GM23338 (cell line): ENCODE measurements around the gene FGD3. TPM values are rescaled to one million over a fixed set of nuclear protein-coding genes. Genes with fewer than 3 reads are reported as not detected.

Source experiments
- ATAC-seq: fragments of 200-7000 bp; cut with Tn5 transposase; 3 replicates; pipeline ENCODE4 v1.9.1; 2020
- DNase-seq: peaks from one replicate; pipeline ENCODE4 v3.0.0-alpha.2; 2015; ENCODE audit warnings: low spot score
- H2AFZ ChIP-seq: fragments of 200-600 bp; sonication (generic); 2 replicates; pipeline ENCODE4 v1.8.0; 2016; ENCODE audit warnings: antibody characterized with exemption, mild to moderate bottlenecking, moderate library complexity
- H3F3A ChIP-seq: fragments of 200-600 bp; sonication (generic); replicated peaks from 2 replicates; pipeline ENCODE4 v1.8.0; 2017; ENCODE audit warnings: antibody characterized with exemption, mixed run types, low read depth
- H3K27ac ChIP-seq: fragments of 200-600 bp; sonication (generic); 2 replicates; pipeline ENCODE4 v1.6.1; 2016; ENCODE audit warnings: low read depth
- H3K27me3 ChIP-seq: fragments of 200-600 bp; sonication (generic); 2 replicates; pipeline ENCODE4 v1.8.0; 2016; ENCODE audit warnings: mild to moderate bottlenecking, mixed run types, moderate library complexity; ENCODE audit not compliant: insufficient read depth
- H3K36me3 ChIP-seq: fragments of 200-600 bp; sonication (generic); 2 replicates; pipeline ENCODE4 v1.8.0; 2016; ENCODE audit warnings: mild to moderate bottlenecking; ENCODE audit not compliant: insufficient read depth
- H3K4me1 ChIP-seq: fragments of 200-600 bp; sonication (generic); 2 replicates; pipeline ENCODE4 v1.8.0; 2016; ENCODE audit warnings: mild to moderate bottlenecking, moderate library complexity; ENCODE audit not compliant: insufficient read depth
- H3K4me2 ChIP-seq: fragments of 200-600 bp; sonication (generic); 2 replicates; pipeline ENCODE4 v1.7.1; 2017; ENCODE audit warnings: mixed run types
- H3K4me3 ChIP-seq: fragments of 200-600 bp; sonication (generic); 2 replicates; pipeline ENCODE4 v1.6.1; 2016; ENCODE audit warnings: mixed run types
- H3K79me2 ChIP-seq: fragments of 200-600 bp; sonication (generic); replicated peaks from 2 replicates; pipeline ENCODE4 v1.8.0; 2017; ENCODE audit warnings: mild to moderate bottlenecking; ENCODE audit not compliant: insufficient read depth
- H3K9me2 ChIP-seq: fragments of 200-600 bp; sonication (generic); 2 replicates; pipeline ENCODE4 v1.8.0; 2017; ENCODE audit not compliant: insufficient read depth
- H4K20me1 ChIP-seq: fragments of 200-600 bp; sonication (generic); replicated peaks from 2 replicates; pipeline ENCODE4 v1.8.0; 2017; ENCODE audit warnings: mild to moderate bottlenecking; ENCODE audit not compliant: insufficient read depth
- H3K27ac Mint-ChIP-seq: 2 replicates; pipeline ENCODE4 v1.8.0; 2020; ENCODE audit warnings: inconsistent platforms, mild to moderate bottlenecking, moderate library complexity, mixed read lengths
- H3K27me3 Mint-ChIP-seq: 3 replicates; pipeline ENCODE4 v1.8.0; 2022; ENCODE audit warnings: low read depth, mild to moderate bottlenecking, moderate library complexity, mixed read lengths, inconsistent platforms; ENCODE audit not compliant: insufficient read depth, poor library complexity
- H3K36me3 Mint-ChIP-seq: 3 replicates; pipeline ENCODE4 v1.8.0; 2021; ENCODE audit warnings: low read depth, mild to moderate bottlenecking, inconsistent platforms, moderate library complexity, mixed read lengths
- H3K4me1 Mint-ChIP-seq: 3 replicates; pipeline ENCODE4 v1.8.0; 2020; ENCODE audit warnings: mild to moderate bottlenecking, inconsistent platforms, mixed read lengths
- H3K4me3 Mint-ChIP-seq: 3 replicates; pipeline ENCODE4 v1.8.0; 2021; ENCODE audit warnings: moderate library complexity, mild to moderate bottlenecking, inconsistent platforms, mixed read lengths
- H3K9me3 Mint-ChIP-seq: 3 replicates; pipeline ENCODE4 v1.8.0; 2020; ENCODE audit warnings: moderate library complexity, mild to moderate bottlenecking, inconsistent platforms, mixed read lengths
- CREB1 ChIP-seq: fragments of 250-450 bp; sonication (Bioruptor Pico); IDR thresholded peaks from 2 replicates; pipeline ENCODE4 v1.5.0; 2020; ENCODE audit warnings: low read depth, mild to moderate bottlenecking, moderate library complexity
- ETS1 ChIP-seq: IDR thresholded peaks from 2 replicates; pipeline ENCODE4 v1.6.1; 2016; ENCODE audit warnings: antibody characterized with exemption
- EZH2 ChIP-seq: fragments of 200-600 bp; sonication (generic); IDR thresholded peaks from one replicate; pipeline ENCODE4 v1.8.0; 2017; ENCODE audit warnings: antibody characterized with exemption, mild to moderate bottlenecking, low read depth; ENCODE audit not compliant: unreplicated experiment
- EZH2phosphoT487 ChIP-seq: fragments of 200-600 bp; sonication (generic); IDR thresholded peaks from one replicate; pipeline ENCODE4 v1.8.1; 2018; ENCODE audit warnings: antibody characterized with exemption; ENCODE audit not compliant: unreplicated experiment
- JUNB ChIP-seq: IDR thresholded peaks from one replicate; pipeline ENCODE4 v1.6.1; 2016; ENCODE audit warnings: antibody characterized with exemption; ENCODE audit not compliant: unreplicated experiment
- NANOG ChIP-seq: IDR thresholded peaks from 2 replicates; pipeline ENCODE4 v1.6.1; 2016; ENCODE audit warnings: antibody characterized with exemption, borderline replicate concordance
- POLR2AphosphoS5 ChIP-seq: IDR thresholded peaks from 2 replicates; pipeline ENCODE4 v1.6.1; 2016; ENCODE audit warnings: antibody characterized with exemption, low read depth
- STAT1 ChIP-seq: IDR thresholded peaks from one replicate; pipeline ENCODE4 v1.6.1; 2016; ENCODE audit warnings: antibody characterized with exemption; ENCODE audit not compliant: unreplicated experiment
- ZNF114 ChIP-seq: fragments of 250-450 bp; sonication (Bioruptor Pico); IDR thresholded peaks from 2 replicates; pipeline ENCODE4 v1.5.0; 2020; ENCODE audit warnings: mild to moderate bottlenecking, moderate library complexity
- ZNF331 ChIP-seq: fragments of 250-450 bp; sonication (Bioruptor Pico); IDR thresholded peaks from 2 replicates; pipeline ENCODE4 v1.5.0; 2020; ENCODE audit warnings: low read depth, mild to moderate bottlenecking, moderate library complexity
- ZNF462 ChIP-seq: fragments of 250-450 bp; sonication (Bioruptor Pico); IDR thresholded peaks from 2 replicates; pipeline ENCODE4 v1.5.0; 2020; ENCODE audit warnings: mild to moderate bottlenecking, moderate library complexity
- polyA plus RNA-seq: library from polyadenylated mRNA; unstranded; fragments of >200 nt; fragmentation: Nextera tagmentation; extraction: Ambion mirVana; gene quantifications from 2 replicates; pipeline ENCODE4 v1.2.1, GENCODE V29; 2016
- total RNA-seq: library from RNA; depleted of rRNA; stranded (reverse); fragments of >200 nt; shearing (Covaris generic); gene quantifications from 2 replicates; pipeline ENCODE4 v1.2.3, GENCODE V29; 2014
- TF ChIP-seq, protein P1 (sequence below), 2 experiments: fragments of 200-600 bp in 1 of 2; sonication (generic) in 1 of 2; conservative IDR thresholded peaks; 2 replicates each; pipeline versions ENCODE4 v1.5.1 to v1.6.1; 2016 to 2017; ENCODE audit warnings: antibody characterized with exemption in 2 of 2, low read depth in 2 of 2, mild to moderate bottlenecking in 2 of 2, moderate library complexity in 1 of 2
- TF ChIP-seq, protein P2 (sequence below): IDR thresholded peaks from one replicate; pipeline ENCODE4 v1.6.1; 2018; ENCODE audit warnings: antibody characterized with exemption; ENCODE audit not compliant: unreplicated experiment

FGD3 gene
- total and polyA plus RNA-seq, 2 experiments from 2014 or later = 0.95 to 1.7 TPM

DNA sequence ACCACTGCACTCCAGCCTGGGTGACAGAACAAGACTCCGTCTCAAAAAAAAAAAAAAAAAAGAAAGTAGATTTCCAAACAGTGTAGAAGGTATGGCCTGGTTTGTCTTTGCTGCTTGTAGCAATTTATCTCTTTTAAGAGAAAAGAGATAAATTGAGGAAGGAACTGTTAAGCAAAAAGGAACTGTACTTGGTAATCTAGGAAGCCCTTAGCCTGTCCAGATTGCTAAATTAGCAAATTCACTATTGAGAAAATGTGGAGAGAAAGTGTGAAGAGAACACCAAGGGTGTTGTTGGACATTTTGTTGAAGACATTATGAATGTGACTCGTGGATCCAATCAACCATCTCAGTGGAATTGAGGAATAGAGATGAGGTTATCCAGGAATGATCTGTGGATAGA lies 98.2 kb downstream of the FGD3 start:
- H3F3A ChIP-seq = no peaks in the 10 kb centered on the region
- no peak overlapping the region for H3K27ac Mint-ChIP-seq
- no peaks in the 10 kb centered on the region; the same call in 2 of the 3 replicates for H3K4me1 Mint-ChIP-seq
- no peaks in the 10 kb centered on the region for H4K20me1 ChIP-seq
- no peaks in the 10 kb centered on the region for H3K79me2 ChIP-seq
- no peaks in the 10 kb centered on the region for H3K27me3 ChIP-seq
- H3K27ac ChIP-seq = no peak overlapping the region
- H3K4me3 ChIP-seq = no peak overlapping the region
- peaks cover 14% of the 10 kb centered on the region; the same call in 2 of the 3 replicates for H3K9me3 Mint-ChIP-seq
- no peaks in the 10 kb centered on the region; the same call in 1 of the 2 replicates for H3K36me3 ChIP-seq
- peaks cover 3% of the 10 kb centered on the region; the same call in 1 of the 3 replicates for H3K36me3 Mint-ChIP-seq
- TF ChIP-seq ZNF331 (CRISPR knock-in tag) (no peak), EZH2 (no peak), NANOG (no peak), EZH2phosphoT487 (no peak), ETS1 (no peak), ZNF462 (no peak), ZNF114 (CRISPR knock-in tag) (no peak), JUNB (no peak), POLR2AphosphoS5 (no peak), STAT1 (no peak), CREB1 (CRISPR knock-in tag) (no peak)
- TF ChIP-seq, protein P1, sequence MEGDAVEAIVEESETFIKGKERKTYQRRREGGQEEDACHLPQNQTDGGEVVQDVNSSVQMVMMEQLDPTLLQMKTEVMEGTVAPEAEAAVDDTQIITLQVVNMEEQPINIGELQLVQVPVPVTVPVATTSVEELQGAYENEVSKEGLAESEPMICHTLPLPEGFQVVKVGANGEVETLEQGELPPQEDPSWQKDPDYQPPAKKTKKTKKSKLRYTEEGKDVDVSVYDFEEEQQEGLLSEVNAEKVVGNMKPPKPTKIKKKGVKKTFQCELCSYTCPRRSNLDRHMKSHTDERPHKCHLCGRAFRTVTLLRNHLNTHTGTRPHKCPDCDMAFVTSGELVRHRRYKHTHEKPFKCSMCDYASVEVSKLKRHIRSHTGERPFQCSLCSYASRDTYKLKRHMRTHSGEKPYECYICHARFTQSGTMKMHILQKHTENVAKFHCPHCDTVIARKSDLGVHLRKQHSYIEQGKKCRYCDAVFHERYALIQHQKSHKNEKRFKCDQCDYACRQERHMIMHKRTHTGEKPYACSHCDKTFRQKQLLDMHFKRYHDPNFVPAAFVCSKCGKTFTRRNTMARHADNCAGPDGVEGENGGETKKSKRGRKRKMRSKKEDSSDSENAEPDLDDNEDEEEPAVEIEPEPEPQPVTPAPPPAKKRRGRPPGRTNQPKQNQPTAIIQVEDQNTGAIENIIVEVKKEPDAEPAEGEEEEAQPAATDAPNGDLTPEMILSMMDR (conservative IDR thresholded peaks at IDR 0.05; ENCODE audit: low read depth in 2 of 2) = no peak
- TF ChIP-seq, protein P2, sequence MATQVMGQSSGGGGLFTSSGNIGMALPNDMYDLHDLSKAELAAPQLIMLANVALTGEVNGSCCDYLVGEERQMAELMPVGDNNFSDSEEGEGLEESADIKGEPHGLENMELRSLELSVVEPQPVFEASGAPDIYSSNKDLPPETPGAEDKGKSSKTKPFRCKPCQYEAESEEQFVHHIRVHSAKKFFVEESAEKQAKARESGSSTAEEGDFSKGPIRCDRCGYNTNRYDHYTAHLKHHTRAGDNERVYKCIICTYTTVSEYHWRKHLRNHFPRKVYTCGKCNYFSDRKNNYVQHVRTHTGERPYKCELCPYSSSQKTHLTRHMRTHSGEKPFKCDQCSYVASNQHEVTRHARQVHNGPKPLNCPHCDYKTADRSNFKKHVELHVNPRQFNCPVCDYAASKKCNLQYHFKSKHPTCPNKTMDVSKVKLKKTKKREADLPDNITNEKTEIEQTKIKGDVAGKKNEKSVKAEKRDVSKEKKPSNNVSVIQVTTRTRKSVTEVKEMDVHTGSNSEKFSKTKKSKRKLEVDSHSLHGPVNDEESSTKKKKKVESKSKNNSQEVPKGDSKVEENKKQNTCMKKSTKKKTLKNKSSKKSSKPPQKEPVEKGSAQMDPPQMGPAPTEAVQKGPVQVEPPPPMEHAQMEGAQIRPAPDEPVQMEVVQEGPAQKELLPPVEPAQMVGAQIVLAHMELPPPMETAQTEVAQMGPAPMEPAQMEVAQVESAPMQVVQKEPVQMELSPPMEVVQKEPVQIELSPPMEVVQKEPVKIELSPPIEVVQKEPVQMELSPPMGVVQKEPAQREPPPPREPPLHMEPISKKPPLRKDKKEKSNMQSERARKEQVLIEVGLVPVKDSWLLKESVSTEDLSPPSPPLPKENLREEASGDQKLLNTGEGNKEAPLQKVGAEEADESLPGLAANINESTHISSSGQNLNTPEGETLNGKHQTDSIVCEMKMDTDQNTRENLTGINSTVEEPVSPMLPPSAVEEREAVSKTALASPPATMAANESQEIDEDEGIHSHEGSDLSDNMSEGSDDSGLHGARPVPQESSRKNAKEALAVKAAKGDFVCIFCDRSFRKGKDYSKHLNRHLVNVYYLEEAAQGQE = no peak
- no peak overlapping the region for H3K4me3 Mint-ChIP-seq
- no peak overlapping the region for H2AFZ ChIP-seq
- 0 out of 2 replicates have a peak, but pooled peaks cover 4% of the 10 kb centered on the region for H3K9me2 ChIP-seq
- DNase-seq = no peak
- no peak overlapping the region for H3K4me2 ChIP-seq
- no peak for ATAC-seq
- H3K27me3 Mint-ChIP-seq = peaks cover 12% of the 10 kb centered on the region
- H3K4me1 ChIP-seq = no peaks in the 10 kb centered on the region
